WTC11 (cell line): Measurements from ENCODE around the gene ATG7. TPM values are rescaled to one million over a fixed set of nuclear protein-coding genes. Genes with fewer than 3 reads are reported as not detected.

Experiments used
- ATAC-seq: fragments of 200-7000 bp; cut with Tn5 transposase; 2 replicates; pipeline ENCODE4 v1.10.0; 2021; ENCODE audit warnings: mild to moderate bottlenecking, moderate library complexity
- CTCF ChIA-PET: fragments of 300-600 bp; sonication (Branson Sonifier 250); formaldehyde crosslinking; loops from one replicate; lab custom pipeline; 2021; ENCODE audit warnings: antibody characterized with exemption; lab: Charles Lee
- POLR2A ChIA-PET: fragments of 350-600 bp; sonication (Branson Sonifier 250); formaldehyde crosslinking; loops from one replicate; lab custom pipeline; 2021; ENCODE audit warnings: antibody characterized with exemption; lab: Charles Lee
- DNase-seq: peaks from one replicate; pipeline ENCODE4 v3.0.0; 2021; ENCODE audit warnings: low spot score
- H3K27ac Mint-ChIP-seq: 2 replicates; pipeline ENCODE4 v1.8.0; 2021; ENCODE audit warnings: mixed read lengths
- H3K27me3 Mint-ChIP-seq: 2 replicates; pipeline ENCODE4 v1.8.0; 2021; ENCODE audit warnings: low read depth, mild to moderate bottlenecking, moderate library complexity, mixed read lengths
- H3K36me3 Mint-ChIP-seq: 2 replicates; pipeline ENCODE4 v1.8.0; 2021; ENCODE audit warnings: mixed read lengths
- H3K4me1 Mint-ChIP-seq: 2 replicates; pipeline ENCODE4 v1.8.0; 2022; ENCODE audit warnings: mixed read lengths
- H3K4me3 Mint-ChIP-seq: 2 replicates; pipeline ENCODE4 v1.8.0; 2021; ENCODE audit warnings: mild to moderate bottlenecking, moderate library complexity, mixed read lengths
- H3K9me3 Mint-ChIP-seq: 2 replicates; pipeline ENCODE4 v1.8.0; 2021; ENCODE audit warnings: mixed read lengths
- CREM ChIP-seq: sonication (generic); formaldehyde crosslinking; IDR thresholded peaks from 2 replicates; pipeline ENCODE4 v1.8.1; 2022; ENCODE audit warnings: mild to moderate bottlenecking, missing genetic modification reagents, moderate library complexity
- GABPB1 ChIP-seq: sonication (generic); formaldehyde crosslinking; IDR thresholded peaks from 2 replicates; pipeline ENCODE4 v1.8.1; 2023; ENCODE audit warnings: mild to moderate bottlenecking, missing genetic modification reagents
- HMGA2 ChIP-seq: fragments of 250-450 bp; sonication (Bioruptor Pico); IDR thresholded peaks from 2 replicates; pipeline ENCODE4 v1.4.0; 2021; ENCODE audit warnings: mild to moderate bottlenecking, moderate library complexity
- NR3C1 ChIP-seq: sonication (generic); formaldehyde crosslinking; conservative IDR thresholded peaks from 2 replicates; pipeline ENCODE4 v1.8.1; 2023; ENCODE audit warnings: low read depth, mild to moderate bottlenecking, missing genetic modification reagents
- OVOL2 ChIP-seq: fragments of 250-450 bp; sonication (Bioruptor Pico); IDR thresholded peaks from 2 replicates; pipeline ENCODE4 v1.9.0; 2021; ENCODE audit warnings: mild to moderate bottlenecking, borderline replicate concordance
- RORB ChIP-seq: fragments of 250-450 bp; sonication (Bioruptor Pico); IDR thresholded peaks from 2 replicates; pipeline ENCODE4 v1.9.0; 2021; ENCODE audit warnings: mild to moderate bottlenecking
- SP1 ChIP-seq: sonication (generic); formaldehyde crosslinking; conservative IDR thresholded peaks from 2 replicates; pipeline ENCODE4 v1.8.1; 2022; ENCODE audit warnings: missing genetic modification reagents
- TP53 ChIP-seq: sonication (generic); formaldehyde crosslinking; IDR thresholded peaks from 2 replicates; pipeline ENCODE4 v1.8.1; 2023; ENCODE audit warnings: mild to moderate bottlenecking, missing genetic modification reagents
- ZNF219 ChIP-seq: sonication (generic); formaldehyde crosslinking; IDR thresholded peaks from 2 replicates; pipeline ENCODE4 v1.8.0; 2023; ENCODE audit warnings: missing genetic modification reagents, mild to moderate bottlenecking, borderline replicate concordance
- ZNF317 ChIP-seq: sonication (generic); formaldehyde crosslinking; IDR thresholded peaks from 2 replicates; pipeline ENCODE4 v1.8.1; 2023; ENCODE audit warnings: low read depth, mild to moderate bottlenecking, moderate library complexity, missing genetic modification reagents, borderline replicate concordance
- ZNF671 ChIP-seq: fragments of 250-450 bp; sonication (Bioruptor Pico); IDR thresholded peaks from 2 replicates; pipeline ENCODE4 v1.8.0; 2021; ENCODE audit warnings: mild to moderate bottlenecking
- total RNA-seq: library from RNA; stranded (reverse); gene quantifications from 3 replicates; pipeline ENCODE4 v1.2.3, GENCODE V29; 2021
- TF ChIP-seq, protein P1 (sequence below): sonication (generic); formaldehyde crosslinking; IDR thresholded peaks from 2 replicates; pipeline ENCODE4 v1.8.1; 2023; ENCODE audit warnings: mild to moderate bottlenecking, missing genetic modification reagents
- TF ChIP-seq, protein P2 (sequence below): sonication (generic); formaldehyde crosslinking; IDR thresholded peaks from 2 replicates; pipeline ENCODE4 v1.8.1; 2023; ENCODE audit warnings: mild to moderate bottlenecking, missing genetic modification reagents
- TF ChIP-seq, protein P3 (sequence below): sonication (generic); formaldehyde crosslinking; IDR thresholded peaks from 2 replicates; pipeline ENCODE4 v1.8.1; 2022; ENCODE audit warnings: missing genetic modification reagents, borderline replicate concordance
- TF ChIP-seq, protein P4 (sequence below): fragments of 250-450 bp; sonication (Bioruptor Pico); IDR thresholded peaks from 2 replicates; pipeline ENCODE4 v1.8.0; 2021; ENCODE audit warnings: mild to moderate bottlenecking
- TF ChIP-seq, protein P5 (sequence below): fragments of 250-450 bp; sonication (Bioruptor Pico); IDR thresholded peaks from 2 replicates; pipeline ENCODE4 v1.9.0; 2021; ENCODE audit warnings: mild to moderate bottlenecking
- TF ChIP-seq, protein P6 (sequence below): sonication (generic); formaldehyde crosslinking; IDR thresholded peaks from 2 replicates; pipeline ENCODE4 v1.8.1; 2022; ENCODE audit warnings: mild to moderate bottlenecking, missing genetic modification reagents, moderate library complexity, borderline replicate concordance

Gene ATG7
- total RNA-seq, 1 experiment from 2014 or later: 17.5 TPM

DNA sequence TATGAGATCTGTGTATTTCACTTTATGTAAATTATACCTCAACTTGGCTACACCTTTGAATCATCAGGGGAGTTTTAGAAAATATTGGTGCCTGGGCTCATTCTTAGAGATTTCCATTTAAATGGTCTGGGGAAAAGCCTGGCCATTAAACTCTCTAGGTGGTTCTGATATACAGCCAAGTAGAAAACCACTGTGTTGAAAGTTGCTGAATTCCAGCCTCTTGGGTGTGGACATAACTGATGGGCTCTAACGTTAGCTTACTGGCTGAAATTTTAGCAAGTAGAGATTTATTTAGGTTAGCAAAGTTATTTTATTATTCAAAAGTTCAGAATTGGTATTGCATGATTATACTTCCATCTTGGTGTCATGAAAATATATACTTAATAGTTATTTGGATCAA lies 84.1 kb downstream of the ATG7 start (continued):
- TF ChIP-seq NR3C1 (CRISPR knock-in tag) (no peak), HMGA2 (CRISPR knock-in tag) (no peak), ZNF671 (CRISPR knock-in tag) (no peak)

DNA sequence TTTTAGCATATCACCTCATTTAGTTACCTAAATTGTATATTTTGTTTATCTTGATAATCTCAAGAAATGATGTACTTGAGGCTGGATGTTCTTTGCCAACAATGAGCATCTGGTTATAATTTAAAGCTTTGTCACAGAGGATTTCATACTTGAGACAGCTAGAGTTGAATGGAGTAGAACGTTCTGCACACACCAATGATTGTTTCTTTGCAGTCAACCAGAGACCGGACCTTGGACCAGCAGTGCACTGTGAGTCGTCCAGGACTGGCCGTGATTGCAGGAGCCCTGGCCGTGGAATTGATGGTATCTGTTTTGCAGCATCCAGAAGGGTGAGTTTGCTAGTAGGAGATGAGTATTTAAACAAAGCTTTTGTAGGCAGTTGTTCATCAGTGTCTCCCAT lies 90.4 kb downstream of the ATG7 start:
- CTCF ChIA-PET: no interaction called here
- no peak for ATAC-seq

More for the DNA sequence above, 90.4 kb downstream of the ATG7 start:
- TF ChIP-seq TP53 (no peak), ZNF317 (CRISPR knock-in tag) (no peak), ZNF219 (no peak), SP1 (CRISPR knock-in tag) (no peak), GABPB1 (no peak), OVOL2 (CRISPR knock-in tag) (no peak), CREM (CRISPR knock-in tag) (no peak), RORB (CRISPR knock-in tag) (no peak)
- TF ChIP-seq, protein P1, sequence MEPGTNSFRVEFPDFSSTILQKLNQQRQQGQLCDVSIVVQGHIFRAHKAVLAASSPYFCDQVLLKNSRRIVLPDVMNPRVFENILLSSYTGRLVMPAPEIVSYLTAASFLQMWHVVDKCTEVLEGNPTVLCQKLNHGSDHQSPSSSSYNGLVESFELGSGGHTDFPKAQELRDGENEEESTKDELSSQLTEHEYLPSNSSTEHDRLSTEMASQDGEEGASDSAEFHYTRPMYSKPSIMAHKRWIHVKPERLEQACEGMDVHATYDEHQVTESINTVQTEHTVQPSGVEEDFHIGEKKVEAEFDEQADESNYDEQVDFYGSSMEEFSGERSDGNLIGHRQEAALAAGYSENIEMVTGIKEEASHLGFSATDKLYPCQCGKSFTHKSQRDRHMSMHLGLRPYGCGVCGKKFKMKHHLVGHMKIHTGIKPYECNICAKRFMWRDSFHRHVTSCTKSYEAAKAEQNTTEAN (CRISPR knock-in tag): no peak
- TF ChIP-seq, protein P2, sequence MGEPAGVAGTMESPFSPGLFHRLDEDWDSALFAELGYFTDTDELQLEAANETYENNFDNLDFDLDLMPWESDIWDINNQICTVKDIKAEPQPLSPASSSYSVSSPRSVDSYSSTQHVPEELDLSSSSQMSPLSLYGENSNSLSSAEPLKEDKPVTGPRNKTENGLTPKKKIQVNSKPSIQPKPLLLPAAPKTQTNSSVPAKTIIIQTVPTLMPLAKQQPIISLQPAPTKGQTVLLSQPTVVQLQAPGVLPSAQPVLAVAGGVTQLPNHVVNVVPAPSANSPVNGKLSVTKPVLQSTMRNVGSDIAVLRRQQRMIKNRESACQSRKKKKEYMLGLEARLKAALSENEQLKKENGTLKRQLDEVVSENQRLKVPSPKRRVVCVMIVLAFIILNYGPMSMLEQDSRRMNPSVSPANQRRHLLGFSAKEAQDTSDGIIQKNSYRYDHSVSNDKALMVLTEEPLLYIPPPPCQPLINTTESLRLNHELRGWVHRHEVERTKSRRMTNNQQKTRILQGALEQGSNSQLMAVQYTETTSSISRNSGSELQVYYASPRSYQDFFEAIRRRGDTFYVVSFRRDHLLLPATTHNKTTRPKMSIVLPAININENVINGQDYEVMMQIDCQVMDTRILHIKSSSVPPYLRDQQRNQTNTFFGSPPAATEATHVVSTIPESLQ (CRISPR knock-in tag): no peak
- TF ChIP-seq, protein P3, sequence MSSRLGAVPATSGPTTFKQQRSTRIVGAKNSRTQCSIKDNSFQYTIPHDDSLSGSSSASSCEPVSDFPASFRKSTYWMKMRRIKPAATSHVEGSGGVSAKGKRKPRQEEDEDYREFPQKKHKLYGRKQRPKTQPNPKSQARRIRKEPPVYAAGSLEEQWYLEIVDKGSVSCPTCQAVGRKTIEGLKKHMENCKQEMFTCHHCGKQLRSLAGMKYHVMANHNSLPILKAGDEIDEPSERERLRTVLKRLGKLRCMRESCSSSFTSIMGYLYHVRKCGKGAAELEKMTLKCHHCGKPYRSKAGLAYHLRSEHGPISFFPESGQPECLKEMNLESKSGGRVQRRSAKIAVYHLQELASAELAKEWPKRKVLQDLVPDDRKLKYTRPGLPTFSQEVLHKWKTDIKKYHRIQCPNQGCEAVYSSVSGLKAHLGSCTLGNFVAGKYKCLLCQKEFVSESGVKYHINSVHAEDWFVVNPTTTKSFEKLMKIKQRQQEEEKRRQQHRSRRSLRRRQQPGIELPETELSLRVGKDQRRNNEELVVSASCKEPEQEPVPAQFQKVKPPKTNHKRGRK: no peak
- TF ChIP-seq, protein P4, sequence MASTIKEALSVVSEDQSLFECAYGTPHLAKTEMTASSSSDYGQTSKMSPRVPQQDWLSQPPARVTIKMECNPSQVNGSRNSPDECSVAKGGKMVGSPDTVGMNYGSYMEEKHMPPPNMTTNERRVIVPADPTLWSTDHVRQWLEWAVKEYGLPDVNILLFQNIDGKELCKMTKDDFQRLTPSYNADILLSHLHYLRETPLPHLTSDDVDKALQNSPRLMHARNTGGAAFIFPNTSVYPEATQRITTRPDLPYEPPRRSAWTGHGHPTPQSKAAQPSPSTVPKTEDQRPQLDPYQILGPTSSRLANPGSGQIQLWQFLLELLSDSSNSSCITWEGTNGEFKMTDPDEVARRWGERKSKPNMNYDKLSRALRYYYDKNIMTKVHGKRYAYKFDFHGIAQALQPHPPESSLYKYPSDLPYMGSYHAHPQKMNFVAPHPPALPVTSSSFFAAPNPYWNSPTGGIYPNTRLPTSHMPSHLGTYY (CRISPR knock-in tag): no peak
- TF ChIP-seq, protein P5, sequence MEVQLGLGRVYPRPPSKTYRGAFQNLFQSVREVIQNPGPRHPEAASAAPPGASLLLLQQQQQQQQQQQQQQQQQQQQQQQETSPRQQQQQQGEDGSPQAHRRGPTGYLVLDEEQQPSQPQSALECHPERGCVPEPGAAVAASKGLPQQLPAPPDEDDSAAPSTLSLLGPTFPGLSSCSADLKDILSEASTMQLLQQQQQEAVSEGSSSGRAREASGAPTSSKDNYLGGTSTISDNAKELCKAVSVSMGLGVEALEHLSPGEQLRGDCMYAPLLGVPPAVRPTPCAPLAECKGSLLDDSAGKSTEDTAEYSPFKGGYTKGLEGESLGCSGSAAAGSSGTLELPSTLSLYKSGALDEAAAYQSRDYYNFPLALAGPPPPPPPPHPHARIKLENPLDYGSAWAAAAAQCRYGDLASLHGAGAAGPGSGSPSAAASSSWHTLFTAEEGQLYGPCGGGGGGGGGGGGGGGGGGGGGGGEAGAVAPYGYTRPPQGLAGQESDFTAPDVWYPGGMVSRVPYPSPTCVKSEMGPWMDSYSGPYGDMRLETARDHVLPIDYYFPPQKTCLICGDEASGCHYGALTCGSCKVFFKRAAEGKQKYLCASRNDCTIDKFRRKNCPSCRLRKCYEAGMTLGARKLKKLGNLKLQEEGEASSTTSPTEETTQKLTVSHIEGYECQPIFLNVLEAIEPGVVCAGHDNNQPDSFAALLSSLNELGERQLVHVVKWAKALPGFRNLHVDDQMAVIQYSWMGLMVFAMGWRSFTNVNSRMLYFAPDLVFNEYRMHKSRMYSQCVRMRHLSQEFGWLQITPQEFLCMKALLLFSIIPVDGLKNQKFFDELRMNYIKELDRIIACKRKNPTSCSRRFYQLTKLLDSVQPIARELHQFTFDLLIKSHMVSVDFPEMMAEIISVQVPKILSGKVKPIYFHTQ (CRISPR knock-in tag): no peak
- TF ChIP-seq, protein P6, sequence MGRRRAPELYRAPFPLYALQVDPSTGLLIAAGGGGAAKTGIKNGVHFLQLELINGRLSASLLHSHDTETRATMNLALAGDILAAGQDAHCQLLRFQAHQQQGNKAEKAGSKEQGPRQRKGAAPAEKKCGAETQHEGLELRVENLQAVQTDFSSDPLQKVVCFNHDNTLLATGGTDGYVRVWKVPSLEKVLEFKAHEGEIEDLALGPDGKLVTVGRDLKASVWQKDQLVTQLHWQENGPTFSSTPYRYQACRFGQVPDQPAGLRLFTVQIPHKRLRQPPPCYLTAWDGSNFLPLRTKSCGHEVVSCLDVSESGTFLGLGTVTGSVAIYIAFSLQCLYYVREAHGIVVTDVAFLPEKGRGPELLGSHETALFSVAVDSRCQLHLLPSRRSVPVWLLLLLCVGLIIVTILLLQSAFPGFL (CRISPR knock-in tag): no peak
- TF ChIP-seq, all 79 proteins: peak for 0
- H3K4me1 Mint-ChIP-seq: peaks cover 14% of the 10 kb centered on the region
- no peaks in the 10 kb centered on the region for H3K9me3 Mint-ChIP-seq
- H3K4me3 Mint-ChIP-seq: no peak overlapping the region
- no peak for DNase-seq
- peaks cover 2% of the 10 kb centered on the region; the same call in 1 of the 2 replicates for H3K36me3 Mint-ChIP-seq
- H3K27ac Mint-ChIP-seq: no peak overlapping the region
- no peaks in the 10 kb centered on the region for H3K27me3 Mint-ChIP-seq
- POLR2A ChIA-PET: no interaction called here
